WTC11 (cell line): Measurements from ENCODE around the gene CPNE1. TPM values are rescaled to one million over a fixed set of nuclear protein-coding genes. Genes with fewer than 3 reads are reported as not detected.

ENCODE experiments used
- ATAC-seq: fragments of 200-7000 bp; cut with Tn5 transposase; 2 replicates; pipeline ENCODE4 v1.10.0; 2021; ENCODE audit warnings: mild to moderate bottlenecking, moderate library complexity
- CTCF ChIA-PET: fragments of 300-600 bp; sonication (Branson Sonifier 250); formaldehyde crosslinking; loops from one replicate; lab custom pipeline; 2021; ENCODE audit warnings: antibody characterized with exemption; lab: Charles Lee
- POLR2A ChIA-PET: fragments of 350-600 bp; sonication (Branson Sonifier 250); formaldehyde crosslinking; loops from one replicate; lab custom pipeline; 2021; ENCODE audit warnings: antibody characterized with exemption; lab: Charles Lee
- DNase-seq: peaks from one replicate; pipeline ENCODE4 v3.0.0; 2021; ENCODE audit warnings: low spot score
- H3K27ac Mint-ChIP-seq: 2 replicates; pipeline ENCODE4 v1.8.0; 2021; ENCODE audit warnings: mixed read lengths
- H3K27me3 Mint-ChIP-seq: 2 replicates; pipeline ENCODE4 v1.8.0; 2021; ENCODE audit warnings: low read depth, mild to moderate bottlenecking, moderate library complexity, mixed read lengths
- H3K36me3 Mint-ChIP-seq: 2 replicates; pipeline ENCODE4 v1.8.0; 2021; ENCODE audit warnings: mixed read lengths
- H3K4me1 Mint-ChIP-seq: 2 replicates; pipeline ENCODE4 v1.8.0; 2022; ENCODE audit warnings: mixed read lengths
- H3K4me3 Mint-ChIP-seq: 2 replicates; pipeline ENCODE4 v1.8.0; 2021; ENCODE audit warnings: mild to moderate bottlenecking, moderate library complexity, mixed read lengths
- H3K9me3 Mint-ChIP-seq: 2 replicates; pipeline ENCODE4 v1.8.0; 2021; ENCODE audit warnings: mixed read lengths
- AFF4 ChIP-seq: sonication (generic); formaldehyde crosslinking; IDR thresholded peaks from 2 replicates; pipeline ENCODE4 v1.8.1; 2023; ENCODE audit warnings: mild to moderate bottlenecking, missing genetic modification reagents, borderline replicate concordance
- CREB1 ChIP-seq: sonication (generic); formaldehyde crosslinking; IDR thresholded peaks from 2 replicates; pipeline ENCODE4 v1.8.0; 2023; ENCODE audit warnings: mild to moderate bottlenecking, missing genetic modification reagents
- E2F1 ChIP-seq: sonication (generic); formaldehyde crosslinking; IDR thresholded peaks from 2 replicates; pipeline ENCODE4 v1.8.0; 2022; ENCODE audit warnings: mild to moderate bottlenecking, missing genetic modification reagents
- EMX1 ChIP-seq: fragments of 250-450 bp; sonication (Bioruptor Pico); IDR thresholded peaks from 2 replicates; pipeline ENCODE4 v1.8.0; 2021; ENCODE audit warnings: mild to moderate bottlenecking
- FOXJ3 ChIP-seq: sonication (generic); formaldehyde crosslinking; IDR thresholded peaks from 2 replicates; pipeline ENCODE4 v1.9.0; 2021; ENCODE audit warnings: missing genetic modification reagents, mild to moderate bottlenecking, borderline replicate concordance
- MLX ChIP-seq: sonication (generic); formaldehyde crosslinking; IDR thresholded peaks from 2 replicates; pipeline ENCODE4 v1.8.1; 2023; ENCODE audit warnings: mild to moderate bottlenecking, missing genetic modification reagents, moderate library complexity
- MXD4 ChIP-seq: fragments of 250-450 bp; sonication (Bioruptor Pico); IDR thresholded peaks from 2 replicates; pipeline ENCODE4 v1.8.0; 2021; ENCODE audit warnings: mild to moderate bottlenecking, moderate library complexity, borderline replicate concordance
- NFYB ChIP-seq: sonication (generic); formaldehyde crosslinking; conservative IDR thresholded peaks from 2 replicates; pipeline ENCODE4 v1.8.0; 2022; ENCODE audit warnings: low read depth, missing genetic modification reagents
- RELA ChIP-seq: sonication (generic); formaldehyde crosslinking; IDR thresholded peaks from 2 replicates; pipeline ENCODE4 v1.8.1; 2022; ENCODE audit warnings: missing genetic modification reagents, mild to moderate bottlenecking, borderline replicate concordance
- SMAD3 ChIP-seq: sonication (generic); formaldehyde crosslinking; IDR thresholded peaks from 2 replicates; pipeline ENCODE4 v1.8.0; 2022; ENCODE audit warnings: missing genetic modification reagents, mild to moderate bottlenecking, borderline replicate concordance
- ZNF263 ChIP-seq: sonication (generic); formaldehyde crosslinking; IDR thresholded peaks from 2 replicates; pipeline ENCODE4 v1.8.1; 2022; ENCODE audit warnings: low read depth, mild to moderate bottlenecking, moderate library complexity, missing genetic modification reagents
- ZNF396 ChIP-seq: fragments of 250-450 bp; sonication (Bioruptor Pico); IDR thresholded peaks from 2 replicates; pipeline ENCODE4 v1.8.0; 2021; ENCODE audit warnings: mild to moderate bottlenecking, moderate library complexity, borderline replicate concordance
- ZNF512 ChIP-seq: sonication (generic); formaldehyde crosslinking; IDR thresholded peaks from 2 replicates; pipeline ENCODE4 v1.8.1; 2022; ENCODE audit warnings: missing genetic modification reagents, borderline replicate concordance
- total RNA-seq: library from RNA; stranded (reverse); gene quantifications from 3 replicates; pipeline ENCODE4 v1.2.3, GENCODE V29; 2021
- TF ChIP-seq, protein P1 (sequence below): fragments of 250-450 bp; sonication (Bioruptor Pico); IDR thresholded peaks from 2 replicates; pipeline ENCODE4 v1.9.0; 2021; ENCODE audit warnings: mild to moderate bottlenecking
- TF ChIP-seq, protein P2 (sequence below): sonication (generic); formaldehyde crosslinking; IDR thresholded peaks from 2 replicates; pipeline ENCODE4 v1.8.0; 2022; ENCODE audit warnings: mild to moderate bottlenecking, missing genetic modification reagents

The CPNE1 gene
- total RNA-seq, 1 experiment from 2014 or later: 312 TPM

- peaks cover 5% of the 10 kb centered on the region for H3K4me1 Mint-ChIP-seq
- peaks cover 60% of the 10 kb centered on the region for H3K27me3 Mint-ChIP-seq
- H3K4me3 Mint-ChIP-seq: no peak overlapping the region
- ATAC-seq: no peak
- H3K27ac Mint-ChIP-seq: no peak overlapping the region
- no peaks in the 10 kb centered on the region for H3K36me3 Mint-ChIP-seq
- POLR2A ChIA-PET: no interaction called here
- CTCF ChIA-PET: interaction anchor here (0.6 kb wide), 1 partner anchor 159 kb away, joined by 4 read pairs; no protein-coding TSS in a partner anchor
- TF ChIP-seq, protein P1, sequence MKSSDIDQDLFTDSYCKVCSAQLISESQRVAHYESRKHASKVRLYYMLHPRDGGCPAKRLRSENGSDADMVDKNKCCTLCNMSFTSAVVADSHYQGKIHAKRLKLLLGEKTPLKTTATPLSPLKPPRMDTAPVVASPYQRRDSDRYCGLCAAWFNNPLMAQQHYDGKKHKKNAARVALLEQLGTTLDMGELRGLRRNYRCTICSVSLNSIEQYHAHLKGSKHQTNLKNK (CRISPR knock-in tag): no peak
- TF ChIP-seq ZNF512 (CRISPR knock-in tag) (no peak), ZNF263 (CRISPR knock-in tag) (no peak), FOXJ3 (CRISPR knock-in tag) (no peak), ZNF396 (no peak), MLX (CRISPR knock-in tag) (no peak), AFF4 (CRISPR knock-in tag) (no peak), RELA (CRISPR knock-in tag) (no peak)
- H3K9me3 Mint-ChIP-seq: no peaks in the 10 kb centered on the region
- DNase-seq: no peak
These were observed 66.2 kb downstream of the CPNE1 start for GRCh38 chr20:35598476-35598875.

DNA sequence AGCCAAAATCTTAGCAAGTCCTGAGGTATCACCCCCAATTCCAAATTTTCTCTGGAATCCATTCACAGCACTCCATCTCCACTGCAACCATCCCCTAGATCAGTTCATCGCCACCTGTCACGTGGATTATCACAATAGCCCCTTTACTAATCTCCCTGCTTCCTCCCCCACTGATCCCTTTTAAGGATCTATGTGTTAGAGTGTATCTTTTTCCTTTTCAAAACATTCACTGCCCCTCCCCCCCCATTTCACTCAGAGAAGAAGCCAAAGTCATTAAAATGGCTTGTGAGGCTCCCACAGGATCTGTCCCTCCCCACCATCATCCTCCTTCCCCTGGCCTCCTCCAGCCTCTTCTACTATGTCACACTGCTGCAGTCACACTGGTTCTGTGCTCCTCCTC, 67.5 kb downstream of the CPNE1 start:
- ChIA-PET POLR2A (no interaction called here), CTCF (no interaction called here)
- no peak for DNase-seq
- ATAC-seq: no peak
- Mint-ChIP-seq H3K4me3 (no peak overlapping the region), H3K4me1 (peaks cover 9% of the 10 kb centered on the region), H3K36me3 (no peaks in the 10 kb centered on the region), H3K27me3 (peaks cover 47% of the 10 kb centered on the region), H3K9me3 (no peaks in the 10 kb centered on the region), H3K27ac (no peak overlapping the region)
- TF ChIP-seq MLX (CRISPR knock-in tag) (no peak), E2F1 (CRISPR knock-in tag) (no peak), SMAD3 (no peak), EMX1 (CRISPR knock-in tag) (no peak), ZNF263 (CRISPR knock-in tag) (no peak), MXD4 (no peak), NFYB (CRISPR knock-in tag) (no peak), CREB1 (CRISPR knock-in tag) (no peak)
- TF ChIP-seq, protein P2, sequence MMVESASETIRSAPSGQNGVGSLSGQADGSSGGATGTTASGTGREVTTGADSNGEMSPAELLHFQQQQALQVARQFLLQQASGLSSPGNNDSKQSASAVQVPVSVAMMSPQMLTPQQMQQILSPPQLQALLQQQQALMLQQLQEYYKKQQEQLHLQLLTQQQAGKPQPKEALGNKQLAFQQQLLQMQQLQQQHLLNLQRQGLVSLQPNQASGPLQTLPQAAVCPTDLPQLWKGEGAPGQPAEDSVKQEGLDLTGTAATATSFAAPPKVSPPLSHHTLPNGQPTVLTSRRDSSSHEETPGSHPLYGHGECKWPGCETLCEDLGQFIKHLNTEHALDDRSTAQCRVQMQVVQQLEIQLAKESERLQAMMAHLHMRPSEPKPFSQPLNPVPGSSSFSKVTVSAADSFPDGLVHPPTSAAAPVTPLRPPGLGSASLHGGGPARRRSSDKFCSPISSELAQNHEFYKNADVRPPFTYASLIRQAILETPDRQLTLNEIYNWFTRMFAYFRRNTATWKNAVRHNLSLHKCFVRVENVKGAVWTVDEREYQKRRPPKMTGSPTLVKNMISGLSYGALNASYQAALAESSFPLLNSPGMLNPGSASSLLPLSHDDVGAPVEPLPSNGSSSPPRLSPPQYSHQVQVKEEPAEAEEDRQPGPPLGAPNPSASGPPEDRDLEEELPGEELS: no peak
